Measurements from ENCODE around the gene ING5.

Gene ING5

GRCh38 chr2:241672243-241673188 is 29.3 kb upstream of the ING5 start:
- Histone ChIP-seq H3K9me3 (ENCODE audit: control insufficient read depth, low read length) (no peaks in the 10 kb centered on the region), H3K79me2 (no peaks in the 10 kb centered on the region), H3K4me1 (no peaks in the 10 kb centered on the region), H3K36me3 (ENCODE audit: control insufficient read depth, insufficient read depth, low read length) (no peaks in the 10 kb centered on the region), H3K27me3 (ENCODE audit: control insufficient read depth, insufficient read depth, low read length) (no peaks in the 10 kb centered on the region), H3K9ac (no peak overlapping the region), H2AFZ (no peak overlapping the region), H3K27ac (no peak overlapping the region), H3K4me2 (ENCODE audit: low read length) (no peak overlapping the region), H3K4me3 (ENCODE audit: low read depth, low read length) (no peak overlapping the region)
- TF ChIP-seq CTCF (IDR thresholded peaks at IDR 0.05) = no peak

- Histone ChIP-seq H3K9me3 (ENCODE audit: control insufficient read depth, low read length) (no peaks in the 10 kb centered on the region), H3K27ac (no peak overlapping the region), H2AFZ (no peak overlapping the region), H3K4me2 (ENCODE audit: low read length) (no peak overlapping the region), H3K36me3 (ENCODE audit: control insufficient read depth, insufficient read depth, low read length) (no peaks in the 10 kb centered on the region), H3K4me1 (no peaks in the 10 kb centered on the region), H3K27me3 (ENCODE audit: control insufficient read depth, insufficient read depth, low read length) (no peaks in the 10 kb centered on the region), H3K4me3 (ENCODE audit: low read depth, low read length) (no peak overlapping the region), H3K79me2 (no peaks in the 10 kb centered on the region), H3K9ac (no peak overlapping the region)
- no peak for TF ChIP-seq CTCF (IDR thresholded peaks at IDR 0.05)
These were observed 28.6 kb upstream of the ING5 start for GRCh38 chr2:241673189-241673663.

GRCh38 chr2:241673797-241674725 is 27.8 kb upstream of the ING5 start:
- no peaks in the 10 kb centered on the region for H3K4me1 ChIP-seq
- H3K4me3 ChIP-seq (ENCODE audit: low read depth, low read length) = no peak overlapping the region
- H3K36me3 ChIP-seq (ENCODE audit: control insufficient read depth, insufficient read depth, low read length) = no peaks in the 10 kb centered on the region
- H3K9me3 ChIP-seq (ENCODE audit: control insufficient read depth, low read length) = no peaks in the 10 kb centered on the region
- H3K27me3 ChIP-seq (ENCODE audit: control insufficient read depth, insufficient read depth, low read length) = no peaks in the 10 kb centered on the region
- H3K4me2 ChIP-seq (ENCODE audit: low read length) = no peak overlapping the region
- no peak overlapping the region for H3K27ac ChIP-seq
- H3K9ac ChIP-seq = no peak overlapping the region
- no peak overlapping the region for H2AFZ ChIP-seq
- no peak for TF ChIP-seq CTCF (IDR thresholded peaks at IDR 0.05)
- H3K79me2 ChIP-seq = no peaks in the 10 kb centered on the region

GRCh38 chr2:241675885-241676284 is 26.0 kb upstream of the ING5 start:
- no peaks in the 10 kb centered on the region for H3K27me3 ChIP-seq (ENCODE audit: control insufficient read depth, insufficient read depth, low read length)
- no peaks in the 10 kb centered on the region for H3K36me3 ChIP-seq (ENCODE audit: control insufficient read depth, insufficient read depth, low read length)
- H3K4me2 ChIP-seq (ENCODE audit: low read length) = no peak overlapping the region
- H3K9ac ChIP-seq = no peak overlapping the region
- H3K79me2 ChIP-seq = no peaks in the 10 kb centered on the region
- no peak overlapping the region for H2AFZ ChIP-seq
- H3K4me1 ChIP-seq = no peaks in the 10 kb centered on the region
- H3K9me3 ChIP-seq (ENCODE audit: control insufficient read depth, low read length) = no peaks in the 10 kb centered on the region
- no peak for TF ChIP-seq CTCF (IDR thresholded peaks at IDR 0.05)
- no peak overlapping the region for H3K27ac ChIP-seq
- no peak overlapping the region for H3K4me3 ChIP-seq (ENCODE audit: low read depth, low read length)

All from parathyroid adenoma (tissue), 2 donors.